Heart left ventricle (tissue), 16 donors: ENCODE results near the gene VEGFA. TPM values are rescaled to one million over a fixed set of nuclear protein-coding genes. Genes with fewer than 3 reads are reported as not detected.

Experiments used
- ATAC-seq, 4 donors: fragments of 200-7000 bp; cut with Tn5 transposase; one replicate each; pipeline ENCODE4 v1.9.1; 2020 to 2022; ENCODE audit warnings: moderate library complexity in 4 of 4, mild to moderate bottlenecking in 3 of 4, moderate number of reproducible peaks in 1 of 4
- DNase-seq, 5 donors: peaks; one replicate each; pipeline ENCODE4 v3.0.0-alpha.2; 2020
- H3K27ac ChIP-seq, 12 donors: fragments of 200-600 bp; sonication (generic) in 4 of 12; one replicate each; pipeline versions ENCODE4 v1.5.0 to v1.8.0; 2016 to 2022; ENCODE audit warnings: mild to moderate bottlenecking in 2 of 12
- H3K27me3 ChIP-seq, 9 donors: fragments of 200-600 bp; sonication (generic) in 2 of 9; one replicate each; pipeline versions ENCODE4 v1.5.1 to v1.8.0; 2016 to 2022; ENCODE audit warnings: mild to moderate bottlenecking in 3 of 9
- H3K36me3 ChIP-seq, 9 donors: fragments of 200-600 bp; sonication (generic) in 2 of 9; one replicate each; pipeline versions ENCODE4 v1.5.0 to v1.8.0; 2018 to 2022; ENCODE audit warnings: mild to moderate bottlenecking in 2 of 9
- H3K4me1 ChIP-seq, 12 donors: fragments of 200-600 bp; sonication (generic) in 4 of 12; one replicate each; pipeline versions ENCODE4 v1.5.0 to v1.8.0; 2016 to 2022; ENCODE audit warnings: mild to moderate bottlenecking in 3 of 12
- H3K4me3 ChIP-seq, 12 donors: fragments of 200-600 bp; sonication (generic) in 4 of 12; one replicate each; pipeline versions ENCODE4 v1.5.0 to v1.8.0; 2017 to 2022; ENCODE audit warnings: mild to moderate bottlenecking in 9 of 12, moderate library complexity in 4 of 12
- H3K9me3 ChIP-seq, 12 donors: fragments of 200-600 bp; sonication (generic) in 4 of 12; one replicate each; pipeline versions ENCODE4 v1.5.0 to v1.8.0; 2016 to 2022; ENCODE audit warnings: mild to moderate bottlenecking in 1 of 12
- CTCF ChIP-seq, 12 donors: fragments of 200-600 bp; sonication (generic) in 4 of 12; IDR thresholded peaks; one replicate each; pipeline versions ENCODE4 v1.5.0 to v1.8.0; 2018 to 2022; ENCODE audit warnings: antibody characterized with exemption in 12 of 12, mild to moderate bottlenecking in 5 of 12
- POLR2A ChIP-seq, 2 donors: fragments of 450-650 bp; IDR thresholded peaks; one replicate each; pipeline ENCODE4 v1.6.1; 2017; ENCODE audit warnings: antibody characterized with exemption in 2 of 2, mild to moderate bottlenecking in 2 of 2, moderate library complexity in 2 of 2
- WGBS, 4 donors: extraction: QIAGEN DNeasy Blood & Tissue Kit in 2 of 4; methylation state at CpG; one replicate each; pipeline versions ENCODE4 v1.1.5 to v1.1.7; 2013 to 2018; 5-methylcytosine and 5-hydroxymethylcytosine counted together
- intact Hi-C, 10 donors: fragments of 100-400 bp; cut with DNase I; formaldehyde crosslinking; loops; one replicate each; pipeline versions ENCODE4 v1.11.1 to v1.14.2; 2022
- polyA plus RNA-seq, 2 donors: library from polyadenylated mRNA; stranded (reverse); fragments of 200-250 nt; gene quantifications; one replicate each; pipeline ENCODE4 v1.2.3, GENCODE V29; 2013
- total RNA-seq, 9 donors: library from RNA; depleted of rRNA in 2 of 9; stranded (reverse); fragments of >200 nt in 2 of 9; fragmentation: NEBNext Ultra II Directional in 3 of 9; extraction: Animal tissue kit (Norgen Biotek cat#: 25700) in 3 of 9; gene quantifications; one replicate each; pipeline versions ENCODE4 v1.1.0 to v1.2.4, GENCODE V29; 2016 to 2023
- donor health status: ischemic (EF 13 %, LVEDD 7.1; RV severe dilation, severe dysfunction).
- donor health status: healthy with polysubstance abuse.
- donor health status: DM: no; HTN: yes; CAD: no.
- donor health status: DM: no; HTN: no; CAD: no.
- donor health status: ischemic (EF 25% LVEDD 6.9; RV normal size, moderate dysfunction).
- donor health status: ischemic (EF 25% LVEDD 5.7; RV mildly dilated, moderate dysfunction).
- donor health status: healthy.
- donor health status: DM: yes; HTN: yes; CAD: no.
- donor health status: ischemic (EF 35%, LVEDD 5.7; RV mildly dilated, moderate dysfunction).
- donor health status: nonischemic (EF 11% LVEDD 7.7; RV severe dilation, severe dysfunction).
- donor health status: DM: yes; HTN: yes; CAD: no.
- donor health status: PGD.
- donor health status: ischemic (EF 29% LVEDD 5.4; RV normal size, mild dysfunction).
- donor health status: nonischemic (EF 23%, LVEDD 6.1; RV moderate dilation, normal function).

The VEGFA gene
- total and polyA plus RNA-seq, 11 donors = 83.0 to 254 (median 171) TPM

- WGBS, 4 donors = 91 to 93% (median 92%) methylated on average over 7 of the region's 7 CpGs
- Histone ChIP-seq H3K27me3 (no peaks in the 10 kb centered on the region), H3K4me3 (no peak overlapping the region), H3K9me3 (no peaks in the 10 kb centered on the region), H3K27ac (no peak overlapping the region), H3K4me1 (peaks cover 0 to 9% (median 3%) of the 10 kb centered on the region in 12 donors), H3K36me3 (no peaks in the 10 kb centered on the region)
- intact Hi-C loops = loop anchor here in 2 of 10 donors (5.0 to 10.0 kb wide), 3 partner anchors 37 to 181 kb away; no protein-coding TSS in a partner anchor
- no peak for TF ChIP-seq CTCF (IDR thresholded peaks at IDR 0.05)
- TF ChIP-seq POLR2A (IDR thresholded peaks at IDR 0.05) = no peak
- ATAC-seq = no peak
- no peak for DNase-seq
These were observed 6.0 kb upstream of the VEGFA start for GRCh38 chr6:43763812-43764522.

- no peaks in the 10 kb centered on the region for H3K9me3 ChIP-seq
- H3K4me3 ChIP-seq = no peak overlapping the region
- no peak for TF ChIP-seq CTCF (IDR thresholded peaks at IDR 0.05)
- TF ChIP-seq POLR2A (IDR thresholded peaks at IDR 0.05) = no peak
- H3K36me3 ChIP-seq = no peaks in the 10 kb centered on the region
- no peak overlapping the region for H3K27ac ChIP-seq
- H3K27me3 ChIP-seq = no peaks in the 10 kb centered on the region
- WGBS, 4 donors = 86 to 95% (median 91%) methylated on average over 5 of the region's 5 CpGs
- DNase-seq (no peak), ATAC-seq (no peak)
- H3K4me1 ChIP-seq = peaks cover 0 to 17% (median 10%) of the 10 kb centered on the region in 12 donors
- intact Hi-C loops = loop anchor here in 7 of 10 donors (5.0 to 10.0 kb wide), 6 partner anchors 37 to 180 kb away; no protein-coding TSS in a partner anchor
These were observed 5.2 kb upstream of the VEGFA start for GRCh38 chr6:43764772-43765171.

- H3K27ac ChIP-seq = no peak overlapping the region
- ATAC-seq = no peak
- intact Hi-C loops = loop anchor here in 6 of 10 donors (5.0 to 10.0 kb wide), 4 partner anchors 44 to 179 kb away; no protein-coding TSS in a partner anchor
These were observed 4.1 kb upstream of the VEGFA start for GRCh38 chr6:43765776-43766499.

More at GRCh38 chr6:43765776-43766499, 4.1 kb upstream of the VEGFA start:
- no peak for DNase-seq
- no peak overlapping the region for H3K4me3 ChIP-seq
- no peaks in the 10 kb centered on the region for H3K36me3 ChIP-seq
- TF ChIP-seq CTCF (IDR thresholded peaks at IDR 0.05) (no peak), POLR2A (IDR thresholded peaks at IDR 0.05) (no peak)
- peaks cover 0 to 17% (median 10%) of the 10 kb centered on the region in 12 donors for H3K4me1 ChIP-seq
- H3K27me3 ChIP-seq = no peaks in the 10 kb centered on the region
- no peaks in the 10 kb centered on the region for H3K9me3 ChIP-seq
